Panc1 (cell line): ENCODE results near the gene RAPGEF5. TPM values are rescaled to one million over a fixed set of nuclear protein-coding genes. Genes with fewer than 3 reads are reported as not detected.

Experiments
- ATAC-seq: fragments of 200-7000 bp; cut with Tn5 transposase; 2 replicates; pipeline ENCODE4 v1.9.1; 2020; ENCODE audit warnings: mild to moderate bottlenecking, moderate library complexity
- BruUV-seq: library from RNA; stranded (reverse); fragments of 400-500 nt; replicated peaks from 2 replicates; lab custom pipeline; 2021; lab: Mats Ljungman, UMichigan
- CTCF ChIA-PET: fragments of 300-600 bp; sonication (Branson Sonifier 250); formaldehyde crosslinking; loops from one replicate; lab custom pipeline; 2022; ENCODE audit warnings: antibody characterized with exemption; lab: Charles Lee
- POLR2A ChIA-PET: fragments of 300-600 bp; sonication (Branson Sonifier 250); formaldehyde crosslinking; loops from one replicate; lab custom pipeline; 2022; ENCODE audit warnings: antibody characterized with exemption; lab: Charles Lee
- DNase-seq: peaks from one replicate; pipeline ENCODE4 v3.0.0-alpha.2; 2010; ENCODE audit warnings: low read depth, low spot score
- H3K27ac ChIP-seq: 2 replicates; pipeline ENCODE4 v1.5.1; 2011; ENCODE audit warnings: mild to moderate bottlenecking, low read length, inconsistent platforms
- H3K27me3 ChIP-seq: fragments of 200-500 bp; sonication (Bioruptor generic); 2 replicates; pipeline ENCODE4 v1.6.0; 2014; ENCODE audit warnings: low read length, inconsistent platforms; ENCODE audit not compliant: control insufficient read depth, insufficient read depth
- H3K36me3 ChIP-seq: fragments of 200-500 bp; sonication (Bioruptor generic); 2 replicates; pipeline ENCODE4 v1.5.1; 2014; ENCODE audit warnings: inconsistent platforms, mild to moderate bottlenecking, low read length, moderate library complexity; ENCODE audit not compliant: control insufficient read depth, insufficient read depth
- H3K4me1 ChIP-seq: 2 replicates; pipeline ENCODE4 v1.5.1; 2011; ENCODE audit warnings: inconsistent platforms, mild to moderate bottlenecking, low read length, moderate library complexity; ENCODE audit not compliant: control insufficient read depth, insufficient read depth
- H3K4me3 ChIP-seq, 2 experiments: 2 replicates each; pipeline ENCODE4 v1.5.1; 2011 to 2012; ENCODE audit warnings: low read depth in 2 of 2, low read length in 2 of 2, mild to moderate bottlenecking in 2 of 2, inconsistent platforms in 1 of 2, moderate library complexity in 1 of 2
- H3K9me3 ChIP-seq: fragments of 200-500 bp; sonication (Bioruptor generic); 2 replicates; pipeline ENCODE4 v1.5.1; 2014; ENCODE audit warnings: low read depth, mild to moderate bottlenecking, inconsistent platforms, low read length, moderate library complexity; ENCODE audit not compliant: control insufficient read depth, insufficient read depth
- CTCF ChIP-seq: fragments of 450-650 bp; IDR thresholded peaks from 2 replicates; pipeline ENCODE4 v1.5.1; 2017; ENCODE audit warnings: mild to moderate bottlenecking
- POLR2AphosphoS5 ChIP-seq: IDR thresholded peaks from 2 replicates; pipeline ENCODE4 v1.6.1; 2012; ENCODE audit warnings: mild to moderate bottlenecking, low read depth, low read length, moderate library complexity
- REST ChIP-seq, 2 experiments: IDR thresholded peaks; 2 replicates each; pipeline ENCODE4 v1.6.1; 2011 to 2012; ENCODE audit warnings: low read depth in 2 of 2, control low read depth in 1 of 2, low read length in 1 of 2, mild to moderate bottlenecking in 1 of 2, moderate library complexity in 1 of 2; ENCODE audit not compliant: insufficient read depth in 1 of 2
- SIN3A ChIP-seq: IDR thresholded peaks from 2 replicates; pipeline ENCODE4 v1.6.1; 2012; ENCODE audit warnings: low read depth, mild to moderate bottlenecking, low read length, moderate library complexity, borderline replicate concordance; ENCODE audit not compliant: insufficient read depth
- TCF7L2 ChIP-seq: IDR thresholded peaks from 2 replicates; pipeline ENCODE4 v1.6.1; 2011; ENCODE audit warnings: mild to moderate bottlenecking, low read depth, low read length, inconsistent platforms
- in situ Hi-C: cut with HindIII; loops from 2 replicates; pipeline ENCODE4 v1.10.0; 2016; ENCODE audit warnings: low sequenced_read_pairs, low pct_unique_long_range_greater_than_20kb
- intact Hi-C: fragments of 100-400 bp; cut with micrococcal nuclease; formaldehyde crosslinking; loops from one replicate; pipeline ENCODE4 v1.10.0; 2022; ENCODE audit not compliant: unreplicated experiment
- total RNA-seq: library from RNA; stranded (reverse); gene quantifications from one replicate; pipeline ENCODE4 v1.2.1, GENCODE V29; 2021; ENCODE audit not compliant: unreplicated experiment

Gene RAPGEF5
- total RNA-seq, 1 experiment from 2014 or later, result 1.4 TPM

GRCh38 chr7:22181663-22182062 lies 175.3 kb downstream of the RAPGEF5 start:
- POLR2A ChIA-PET, result no interaction called here
- Histone ChIP-seq H3K4me3 (no peak overlapping the region), H3K4me1 (no peaks in the 10 kb centered on the region), H3K27me3 (peaks cover 5% of the 10 kb centered on the region; the same call in 1 of the 2 replicates), H3K9me3 (0 out of 2 replicates have a peak, but pooled peaks cover 4% of the 10 kb centered on the region), H3K27ac (no peak overlapping the region), H3K36me3 (no peaks in the 10 kb centered on the region)
- intact Hi-C loops, result no loop called here
- DNase-seq (no peak), ATAC-seq (no peak)
- no TSS peak for BruUV-seq
- CTCF ChIA-PET, result no interaction called here
- in situ Hi-C loops, result no loop called here
- TF ChIP-seq POLR2AphosphoS5, result no peak
- no peak for TF ChIP-seq REST (IDR thresholded peaks at IDR 0.05; ENCODE audit: insufficient read depth in 1 of 2, low read depth in 2 of 2, low read length in 1 of 2)
- no peak for TF ChIP-seq TCF7L2
- no peak for TF ChIP-seq CTCF
- no peak for TF ChIP-seq SIN3A

GRCh38 chr7:22179442-22179879 lies 177.5 kb downstream of the RAPGEF5 start:
- TF ChIP-seq REST (IDR thresholded peaks at IDR 0.05; ENCODE audit: insufficient read depth in 1 of 2, low read depth in 2 of 2, low read length in 1 of 2) (no peak), POLR2AphosphoS5 (no peak), TCF7L2 (no peak), SIN3A (no peak), CTCF (no peak)
- no TSS peak for BruUV-seq
- Histone ChIP-seq H3K4me1 (no peaks in the 10 kb centered on the region), H3K4me3 (no peak overlapping the region), H3K36me3 (no peaks in the 10 kb centered on the region), H3K27me3 (peaks cover 5% of the 10 kb centered on the region; the same call in 1 of the 2 replicates), H3K9me3 (0 out of 2 replicates have a peak, but pooled peaks cover 4% of the 10 kb centered on the region), H3K27ac (no peak overlapping the region)
- DNase-seq (no peak), ATAC-seq (no peak)
- ChIA-PET POLR2A (no interaction called here), CTCF (no interaction called here)
- in situ Hi-C loops, result no loop called here
- intact Hi-C loops, result no loop called here
